H9 (cell line): ENCODE results near the gene CLINT1. TPM values are rescaled to one million over a fixed set of nuclear protein-coding genes. Genes with fewer than 3 reads are reported as not detected.
A peak's percentile ranks its signal among the peaks of the same experiment; 100 is the strongest.
"Not testable (repeated sequence)": the region's sequence is repeated elsewhere in the genome, so short reads cannot be mapped to it uniquely, and the experiment has no call there.

ENCODE experiments used
- DNase-seq: peaks from one replicate; pipeline ENCODE4 v3.0.0-alpha.2; 2017
- H2AFZ ChIP-seq: one replicate; pipeline ENCODE4 v1.6.1; 2013; ENCODE audit warnings: mild to moderate bottlenecking, low read length, control low read depth, moderate library complexity
- H2AK5ac ChIP-seq: 2 replicates; pipeline ENCODE4 v1.6.1; 2013; ENCODE audit warnings: low read length, control low read depth, mixed read lengths; ENCODE audit not compliant: insufficient read length
- H2BK120ac ChIP-seq: one replicate; pipeline ENCODE4 v1.6.1; 2013; ENCODE audit warnings: low read depth, mild to moderate bottlenecking, low read length, control low read depth, inconsistent platforms; ENCODE audit not compliant: poor library complexity, severe bottlenecking
- H2BK12ac ChIP-seq: 2 replicates; pipeline ENCODE4 v1.6.1; 2013; ENCODE audit warnings: low read length, control low read depth, mixed read lengths, low read depth; ENCODE audit not compliant: insufficient read length
- H2BK15ac ChIP-seq: 2 replicates; pipeline ENCODE4 v1.6.1; 2013; ENCODE audit warnings: low read depth, low read length, control low read depth
- H2BK20ac ChIP-seq: one replicate; pipeline ENCODE4 v1.6.1; 2013; ENCODE audit warnings: low read depth, mild to moderate bottlenecking, low read length, control low read depth, inconsistent platforms; ENCODE audit not compliant: poor library complexity, severe bottlenecking
- H2BK5ac ChIP-seq: 2 replicates; pipeline ENCODE4 v1.6.1; 2013; ENCODE audit warnings: low read length, control low read depth, mixed read lengths; ENCODE audit not compliant: insufficient read length
- H3K14ac ChIP-seq: 2 replicates; pipeline ENCODE4 v1.6.1; 2013; ENCODE audit warnings: low read length, control low read depth; ENCODE audit not compliant: insufficient read depth
- H3K18ac ChIP-seq: 2 replicates; pipeline ENCODE4 v1.6.1; 2013; ENCODE audit warnings: low read depth, mild to moderate bottlenecking, mixed read lengths, low read length, control low read depth; ENCODE audit not compliant: insufficient read length
- H3K23ac ChIP-seq: 2 replicates; pipeline ENCODE4 v1.6.1; 2013; ENCODE audit warnings: low read length, control low read depth, mixed read lengths, low read depth; ENCODE audit not compliant: insufficient read length
- H3K23me2 ChIP-seq: 2 replicates; pipeline ENCODE4 v1.6.1; 2013; ENCODE audit warnings: low read depth, mild to moderate bottlenecking, mixed read lengths, low read length, control low read depth; ENCODE audit not compliant: insufficient read length, poor library complexity, severe bottlenecking
- H3K27ac ChIP-seq: 2 replicates; pipeline ENCODE4 v1.5.1; 2013; ENCODE audit warnings: low read length, control low read depth, mixed read lengths, low read depth; ENCODE audit not compliant: insufficient read length
- H3K27me3 ChIP-seq: 2 replicates; pipeline ENCODE4 v1.6.1; 2013; ENCODE audit warnings: low read length, control low read depth, inconsistent platforms; ENCODE audit not compliant: insufficient read depth
- H3K4ac ChIP-seq: 2 replicates; pipeline ENCODE4 v1.6.1; 2013; ENCODE audit warnings: low read depth, mild to moderate bottlenecking, control low read depth, inconsistent platforms, low read length, moderate library complexity
- H3K4me1 ChIP-seq: 2 replicates; pipeline ENCODE4 v1.6.1; 2013; ENCODE audit warnings: low read length, control low read depth, inconsistent platforms; ENCODE audit not compliant: insufficient read depth
- H3K4me2 ChIP-seq: 2 replicates; pipeline ENCODE4 v1.6.1; 2013; ENCODE audit warnings: low read length, control low read depth, mixed read lengths; ENCODE audit not compliant: insufficient read length, insufficient read depth
- H3K56ac ChIP-seq: 2 replicates; pipeline ENCODE4 v1.6.1; 2013; ENCODE audit warnings: low read depth, mild to moderate bottlenecking, mixed read lengths, low read length, control low read depth; ENCODE audit not compliant: insufficient read length
- H3K79me1 ChIP-seq: 2 replicates; pipeline ENCODE4 v1.6.1; 2013; ENCODE audit warnings: low read depth, mild to moderate bottlenecking, moderate library complexity, low read length, control low read depth, inconsistent platforms; ENCODE audit not compliant: insufficient read depth, poor library complexity, severe bottlenecking
- H3K79me2 ChIP-seq: 2 replicates; pipeline ENCODE4 v1.6.1; 2013; ENCODE audit warnings: low read length, control low read depth, inconsistent platforms; ENCODE audit not compliant: insufficient read depth
- H3K9ac ChIP-seq: 2 replicates; pipeline ENCODE4 v1.6.1; 2013; ENCODE audit warnings: low read length, control low read depth, mixed read lengths; ENCODE audit not compliant: insufficient read length; ENCODE audit errors: extremely low read depth
- H3K9me3 ChIP-seq: one replicate; pipeline ENCODE4 v1.6.1; 2013; ENCODE audit warnings: low read depth, low read length, inconsistent platforms; ENCODE audit not compliant: control insufficient read depth
- H3T11ph ChIP-seq: one replicate; pipeline ENCODE4 v1.6.1; 2013; ENCODE audit warnings: mild to moderate bottlenecking, low read length, control low read depth, inconsistent platforms
- H4K20me1 ChIP-seq: one replicate; pipeline ENCODE4 v1.6.1; 2013; ENCODE audit not compliant: control insufficient read depth, insufficient read length, insufficient read depth
- H4K5ac ChIP-seq: 2 replicates; pipeline ENCODE4 v1.6.1; 2013; ENCODE audit warnings: low read depth, mild to moderate bottlenecking, mixed read lengths, low read length, control low read depth; ENCODE audit not compliant: insufficient read length
- H4K8ac ChIP-seq: replicated peaks from 2 replicates; pipeline ENCODE4 v1.6.1; 2013; ENCODE audit warnings: low read length, control low read depth, mixed read lengths, low read depth; ENCODE audit not compliant: insufficient read length
- H4K91ac ChIP-seq: 2 replicates; pipeline ENCODE4 v1.6.1; 2013; ENCODE audit warnings: low read depth, mild to moderate bottlenecking, moderate library complexity, mixed read lengths, low read length, control low read depth; ENCODE audit not compliant: insufficient read length
- H3K27ac Mint-ChIP-seq, 3 experiments: 2 replicates in 2 of 3; 3 replicates in 1 of 3; pipeline ENCODE4 v1.8.0; 2020 to 2021; ENCODE audit warnings: mixed read lengths in 3 of 3, mild to moderate bottlenecking in 1 of 3, moderate library complexity in 1 of 3
- H3K27me3 Mint-ChIP-seq: 2 replicates; pipeline ENCODE4 v1.8.0; 2021; ENCODE audit warnings: low read depth, mild to moderate bottlenecking, moderate library complexity, mixed read lengths
- H3K36me3 Mint-ChIP-seq, 3 experiments: 2 replicates in 2 of 3; 3 replicates in 1 of 3; pipeline ENCODE4 v1.8.0; 2020 to 2021; ENCODE audit warnings: low read depth in 3 of 3, mixed read lengths in 3 of 3; ENCODE audit not compliant: insufficient read depth in 1 of 3
- H3K4me1 Mint-ChIP-seq, 2 experiments: 2 replicates each; pipeline ENCODE4 v1.8.0; 2020; ENCODE audit warnings: mixed read lengths in 2 of 2
- H3K4me3 Mint-ChIP-seq, 2 experiments: 2 replicates in 1 of 2; 3 replicates in 1 of 2; pipeline ENCODE4 v1.8.0; 2020 to 2021; ENCODE audit warnings: mild to moderate bottlenecking in 2 of 2, mixed read lengths in 2 of 2, moderate library complexity in 1 of 2
- H3K9me3 Mint-ChIP-seq, 2 experiments: 2 replicates in 1 of 2; 3 replicates in 1 of 2; pipeline ENCODE4 v1.8.0; 2020; ENCODE audit warnings: mild to moderate bottlenecking in 2 of 2, mixed read lengths in 2 of 2, moderate library complexity in 1 of 2
- WGBS: extraction: QIAGEN DNeasy Blood & Tissue Kit; methylation state at CpG from one replicate; pipeline ENCODE4 v1.1.7; 2013; ENCODE audit warnings: missing lambda C conversion rate, low lambda C conversion rate, mixed read lengths; ENCODE audit not compliant: insufficient read length; ENCODE audit errors: extremely low coverage; 5-methylcytosine and 5-hydroxymethylcytosine counted together
- total RNA-seq: library from RNA; stranded (reverse); gene quantifications from 2 replicates; pipeline ENCODE4 v1.2.1, GENCODE V29; 2021
- TF ChIP-seq, protein P1 (sequence below): fragments of 200-600 bp; sonication (generic); conservative IDR thresholded peaks from 3 replicates; pipeline ENCODE4 v1.8.0; 2021; ENCODE audit warnings: antibody characterized with exemption, mild to moderate bottlenecking

Gene CLINT1
- total RNA-seq, 1 experiment from 2014 or later: 79.1 TPM

DNA sequence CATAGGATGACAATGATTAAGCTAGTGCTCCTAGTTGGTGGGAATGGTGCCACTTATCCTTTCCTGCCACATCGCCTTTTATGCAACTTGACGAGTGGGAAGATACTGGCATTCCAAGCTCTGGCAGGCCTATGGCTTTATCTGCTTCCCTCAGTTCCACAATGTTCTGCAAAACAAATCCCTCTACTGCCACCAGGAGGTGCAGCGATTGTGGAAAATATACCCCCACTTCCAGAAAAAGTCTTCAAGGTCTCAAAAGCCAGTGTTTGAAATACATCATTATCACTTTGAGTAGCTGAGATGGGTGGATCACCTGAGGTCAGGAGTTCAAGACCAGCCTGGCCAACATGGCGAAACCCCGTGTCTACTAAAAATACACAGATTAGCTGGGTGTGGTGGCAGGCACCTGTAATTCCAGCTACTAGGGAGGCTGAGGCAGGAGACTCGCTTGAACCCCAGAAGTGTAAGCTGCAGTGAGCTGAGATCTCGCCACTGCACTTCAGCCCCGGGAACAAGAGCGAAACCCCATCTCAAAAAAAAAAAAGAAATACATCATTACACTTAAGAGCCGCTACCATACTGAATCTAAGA, 3.4 kb downstream of the CLINT1 start:
- H3K4me1 ChIP-seq: no peaks in the 10 kb centered on the region; the same call in 1 of the 2 replicates
- no peak overlapping the region for H3K9ac ChIP-seq
- H3K23ac ChIP-seq: no peak overlapping the region
- no peak overlapping the region for H2BK20ac ChIP-seq
- H4K8ac ChIP-seq: no peak overlapping the region
- H2BK5ac ChIP-seq: no peak overlapping the region
- H3K27ac Mint-ChIP-seq: peak overlapping the region in 2 of 3 experiments; percentile 33 to 58; a peak in 1 of 7 replicates
- H3K56ac ChIP-seq: no peak overlapping the region
- TF ChIP-seq, protein P1, sequence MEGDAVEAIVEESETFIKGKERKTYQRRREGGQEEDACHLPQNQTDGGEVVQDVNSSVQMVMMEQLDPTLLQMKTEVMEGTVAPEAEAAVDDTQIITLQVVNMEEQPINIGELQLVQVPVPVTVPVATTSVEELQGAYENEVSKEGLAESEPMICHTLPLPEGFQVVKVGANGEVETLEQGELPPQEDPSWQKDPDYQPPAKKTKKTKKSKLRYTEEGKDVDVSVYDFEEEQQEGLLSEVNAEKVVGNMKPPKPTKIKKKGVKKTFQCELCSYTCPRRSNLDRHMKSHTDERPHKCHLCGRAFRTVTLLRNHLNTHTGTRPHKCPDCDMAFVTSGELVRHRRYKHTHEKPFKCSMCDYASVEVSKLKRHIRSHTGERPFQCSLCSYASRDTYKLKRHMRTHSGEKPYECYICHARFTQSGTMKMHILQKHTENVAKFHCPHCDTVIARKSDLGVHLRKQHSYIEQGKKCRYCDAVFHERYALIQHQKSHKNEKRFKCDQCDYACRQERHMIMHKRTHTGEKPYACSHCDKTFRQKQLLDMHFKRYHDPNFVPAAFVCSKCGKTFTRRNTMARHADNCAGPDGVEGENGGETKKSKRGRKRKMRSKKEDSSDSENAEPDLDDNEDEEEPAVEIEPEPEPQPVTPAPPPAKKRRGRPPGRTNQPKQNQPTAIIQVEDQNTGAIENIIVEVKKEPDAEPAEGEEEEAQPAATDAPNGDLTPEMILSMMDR: peak; percentile 80
- no peak overlapping the region for H2AK5ac ChIP-seq
- no peaks in the 10 kb centered on the region for H4K20me1 ChIP-seq
- no peak overlapping the region for H2BK15ac ChIP-seq
- H3K27me3 ChIP-seq: no peaks in the 10 kb centered on the region; the same call in 1 of the 2 replicates
- H2BK12ac ChIP-seq: no peak overlapping the region
- H3K36me3 Mint-ChIP-seq: peaks cover 0 to 5% (median 0%) of the 10 kb centered on the region in 3 experiments; a peak in 2 of 7 replicates
- no peak overlapping the region for H2AFZ ChIP-seq
- no peak overlapping the region for H3K14ac ChIP-seq
- H3K9me3 ChIP-seq: no peaks in the 10 kb centered on the region
- peaks cover 32% of the 10 kb centered on the region for H3K79me2 ChIP-seq
- no CpG with 5 or more reads among the region's 10 CpGs for WGBS
- H3K4me2 ChIP-seq: no peak overlapping the region
- H3K4me1 Mint-ChIP-seq: peaks cover 20 to 25% of the 10 kb centered on the region in 2 experiments
- no peaks in the 10 kb centered on the region for H3K9me3 Mint-ChIP-seq
- no peak overlapping the region for H3K4ac ChIP-seq
- no peaks in the 10 kb centered on the region for H3K27me3 Mint-ChIP-seq
- peaks cover 4% of the 10 kb centered on the region for H3K23me2 ChIP-seq
- peak; percentile 73 for DNase-seq
- no peak overlapping the region for H2BK120ac ChIP-seq
- H3K79me1 ChIP-seq: peaks cover 5% of the 10 kb centered on the region
- no peak overlapping the region for H4K5ac ChIP-seq
- no peak overlapping the region for H3K4me3 Mint-ChIP-seq
- H3K27ac ChIP-seq: no peak overlapping the region
- H3K18ac ChIP-seq: no peak overlapping the region
- no peak overlapping the region for H3T11ph ChIP-seq
- H4K91ac ChIP-seq: no peak overlapping the region

GRCh38 chr5:157853365-157853764, 5.6 kb downstream of the CLINT1 start:
- not testable (repeated sequence) for H2BK20ac ChIP-seq, H2BK5ac ChIP-seq, H3K9ac ChIP-seq, H4K91ac ChIP-seq, H3K23ac ChIP-seq, H4K8ac ChIP-seq, H2AK5ac ChIP-seq, H3K4me3 Mint-ChIP-seq, H3K36me3 Mint-ChIP-seq, H2BK12ac ChIP-seq, H3K9me3 Mint-ChIP-seq, H3K4me1 ChIP-seq, H3K27ac ChIP-seq, H4K5ac ChIP-seq, H3K23me2 ChIP-seq, H3K79me1 ChIP-seq, H3K27me3 ChIP-seq, H2BK120ac ChIP-seq, H3K56ac ChIP-seq, H3K14ac ChIP-seq, H3T11ph ChIP-seq, H2AFZ ChIP-seq, H3K4me2 ChIP-seq, H4K20me1 ChIP-seq, H2BK15ac ChIP-seq, H3K9me3 ChIP-seq, H3K27me3 Mint-ChIP-seq, H3K4ac ChIP-seq, H3K18ac ChIP-seq, H3K27ac Mint-ChIP-seq, DNase-seq
- no CpG with 5 or more reads among the region's 9 CpGs for WGBS
- peaks cover 15 to 17% of the 10 kb centered on the region in 2 experiments for H3K4me1 Mint-ChIP-seq
- peaks cover 33% of the 10 kb centered on the region for H3K79me2 ChIP-seq
